T-helper 2 cell treated with Interferon-gamma antibody and Interleukin-4, amounts not matched to agents 100 ng/mL and 5 ng/mL, for 36 hours (primary cell): ENCODE measurements around the gene BPIFB6. TPM values are rescaled to one million over a fixed set of nuclear protein-coding genes. Genes with fewer than 3 reads are reported as not detected.

ENCODE experiments used
- intact Hi-C: fragments of 100-400 bp; cut with micrococcal nuclease; formaldehyde crosslinking; loops from one replicate; pipeline ENCODE4 v1.15.1; 2023
- total RNA-seq: library from RNA; stranded (reverse); gene quantifications from 2 replicates; pipeline ENCODE4 v1.2.3, GENCODE V29; 2022

The BPIFB6 gene
- total RNA-seq, 1 donor from 2014 or later: not detected

DNA sequence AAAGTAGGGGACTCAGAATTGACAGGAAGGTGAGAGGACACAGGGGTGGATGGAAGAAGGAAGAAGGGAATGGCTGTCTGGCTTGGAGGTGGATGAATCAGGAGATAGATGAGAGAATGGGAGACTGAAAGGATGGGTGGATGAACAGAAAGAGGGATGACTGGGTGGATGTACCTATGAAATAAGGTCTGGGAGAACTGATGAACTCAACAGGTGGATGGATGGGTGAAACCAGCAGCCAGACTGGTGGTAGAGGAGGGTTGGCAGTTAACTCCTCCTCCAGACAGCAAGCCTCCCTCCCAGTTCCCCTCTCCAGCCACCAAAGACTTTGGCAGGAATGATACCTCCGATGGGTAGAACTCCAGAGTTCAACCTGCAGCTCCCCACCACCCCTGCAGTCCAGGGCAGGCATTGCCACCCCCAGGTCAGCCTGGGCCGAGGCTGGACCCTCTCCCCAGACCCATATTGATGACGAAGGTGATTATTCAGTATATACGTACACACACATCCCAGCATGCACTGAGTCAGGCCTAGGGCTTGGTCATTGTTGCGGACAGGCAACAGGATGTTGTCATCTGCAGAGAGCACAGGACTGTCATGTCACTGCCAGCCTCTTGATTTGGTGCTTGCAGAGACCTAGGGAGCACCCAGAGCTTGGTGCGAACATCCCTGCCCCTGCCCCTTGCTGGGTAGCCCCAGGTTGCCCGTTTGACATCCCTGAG is 29.2 kb upstream of the BPIFB6 start:
- intact Hi-C loops: no loop called here

DNA sequence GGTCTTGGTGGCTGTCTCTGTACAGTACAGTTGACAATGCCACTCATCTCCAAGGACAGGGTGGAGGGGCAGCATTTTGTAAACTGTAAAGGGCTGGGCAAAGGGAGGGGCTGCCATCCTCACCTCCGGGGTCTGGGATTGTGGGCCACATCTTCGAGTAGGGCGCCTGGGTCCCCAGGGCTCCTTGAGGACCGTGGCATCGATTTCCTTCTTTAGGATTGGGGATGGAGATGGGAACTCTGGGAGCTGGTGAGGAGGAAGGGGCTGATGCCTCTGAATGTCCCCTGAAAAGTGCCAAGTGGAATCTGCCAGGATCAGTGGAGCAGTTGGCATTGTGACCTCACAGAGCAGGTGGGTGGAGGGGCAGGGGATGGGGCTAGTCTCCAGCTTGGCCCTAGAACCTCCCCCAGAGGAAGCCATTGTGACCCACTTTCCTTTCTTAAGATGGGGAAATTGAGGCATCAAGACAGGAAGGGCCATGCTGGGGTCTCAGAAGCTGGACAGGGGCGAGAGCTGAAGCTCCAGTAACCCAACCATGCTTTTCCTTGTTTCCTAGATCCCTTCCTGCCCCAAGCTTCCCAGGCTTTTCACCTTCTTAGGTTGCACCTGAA is 27.2 kb upstream of the BPIFB6 start, which contains the start of gene SUN5:
Gene SUN5, minus strand, starts transcription at position 293 of the 611 bp plus-strand sequence. Its CDS starts 93 bp downstream, at position 200.
- intact Hi-C loops: no loop called here

DNA sequence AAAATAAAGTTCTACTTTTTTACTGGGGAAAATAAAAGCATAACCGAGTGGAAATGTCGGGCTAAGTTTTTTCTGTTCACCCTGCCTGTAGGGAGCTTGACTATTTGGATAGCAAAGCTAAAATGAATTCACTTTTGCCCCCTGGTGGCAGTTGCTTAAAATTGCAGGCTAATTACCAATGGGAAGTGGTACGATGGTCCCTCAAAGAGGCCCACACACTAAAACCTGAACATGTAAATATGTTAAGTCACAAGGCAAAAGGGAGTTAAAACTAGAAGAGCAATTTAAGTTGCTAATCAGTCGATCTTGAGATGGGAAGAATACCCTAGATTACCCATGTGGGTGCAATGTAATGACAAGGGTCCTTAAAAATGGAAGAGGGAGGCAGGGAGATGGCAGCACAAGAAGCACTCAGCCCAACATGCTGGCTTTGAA is 26.3 kb upstream of the BPIFB6 start:
- intact Hi-C loops: loop anchor here (1.0 kb wide), 1 partner anchor 103 kb away; no protein-coding TSS in a partner anchor

- intact Hi-C loops: loop anchor here (1.0 kb wide), 1 partner anchor 104 kb away; no protein-coding TSS in a partner anchor
Observed at GRCh38 chr20:33005908-33006775, 25.3 kb upstream of the BPIFB6 start.

- intact Hi-C loops: no loop called here
Observed at GRCh38 chr20:33006776-33007375, 24.6 kb upstream of the BPIFB6 start.

DNA sequence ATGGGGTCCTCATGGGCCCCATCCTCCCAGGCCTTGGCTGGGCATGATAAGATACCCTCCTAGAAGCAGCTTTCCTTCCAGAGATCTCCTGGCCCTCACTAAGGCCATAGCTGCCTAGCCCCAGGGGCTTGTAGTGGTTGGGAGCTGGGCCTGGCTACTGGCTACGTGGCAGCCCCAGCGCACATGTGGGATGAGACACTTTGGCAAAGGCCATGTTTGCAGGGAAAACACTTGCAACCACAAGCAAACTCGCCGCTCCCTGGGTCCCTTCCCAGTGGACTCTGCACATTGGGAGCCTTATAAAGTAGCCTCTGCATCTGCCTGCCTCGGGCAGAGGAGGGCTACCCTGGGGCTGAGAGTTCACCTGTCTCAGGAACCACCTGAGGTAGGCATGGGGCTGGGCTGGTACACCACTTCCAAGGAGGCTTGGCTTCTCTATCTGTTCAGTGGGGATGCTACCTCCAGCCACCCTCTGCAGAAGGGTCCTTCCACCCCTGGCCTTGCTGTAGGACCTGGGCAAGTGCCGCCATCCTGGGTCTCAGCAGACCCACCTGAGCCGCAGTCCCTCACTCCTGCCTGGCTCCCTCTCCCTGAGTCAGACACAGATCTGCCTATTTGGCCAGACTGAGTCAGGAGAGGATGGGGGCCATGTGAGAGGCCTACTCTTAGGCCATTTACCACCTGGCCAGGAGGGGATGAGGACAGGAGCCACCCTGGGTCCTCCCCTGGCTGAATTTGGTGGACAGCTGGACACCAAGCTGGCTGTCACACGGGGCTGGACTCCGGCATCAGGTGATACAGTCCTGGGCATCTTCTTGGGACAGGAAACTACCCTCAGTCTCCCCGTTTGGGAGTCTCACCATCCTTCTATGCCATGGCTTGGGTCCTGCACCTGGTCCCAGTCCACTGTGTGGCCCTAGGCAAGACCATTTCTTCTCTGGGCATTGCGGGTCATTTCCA is 23.8 kb upstream of the BPIFB6 start, which contains the start of gene BPIFB2:
Gene BPIFB2, plus strand, starts transcription at position 329 of the 960 bp plus-strand sequence. CDS start 871 bp downstream, outside the sequence.
- intact Hi-C loops: no loop called here

DNA sequence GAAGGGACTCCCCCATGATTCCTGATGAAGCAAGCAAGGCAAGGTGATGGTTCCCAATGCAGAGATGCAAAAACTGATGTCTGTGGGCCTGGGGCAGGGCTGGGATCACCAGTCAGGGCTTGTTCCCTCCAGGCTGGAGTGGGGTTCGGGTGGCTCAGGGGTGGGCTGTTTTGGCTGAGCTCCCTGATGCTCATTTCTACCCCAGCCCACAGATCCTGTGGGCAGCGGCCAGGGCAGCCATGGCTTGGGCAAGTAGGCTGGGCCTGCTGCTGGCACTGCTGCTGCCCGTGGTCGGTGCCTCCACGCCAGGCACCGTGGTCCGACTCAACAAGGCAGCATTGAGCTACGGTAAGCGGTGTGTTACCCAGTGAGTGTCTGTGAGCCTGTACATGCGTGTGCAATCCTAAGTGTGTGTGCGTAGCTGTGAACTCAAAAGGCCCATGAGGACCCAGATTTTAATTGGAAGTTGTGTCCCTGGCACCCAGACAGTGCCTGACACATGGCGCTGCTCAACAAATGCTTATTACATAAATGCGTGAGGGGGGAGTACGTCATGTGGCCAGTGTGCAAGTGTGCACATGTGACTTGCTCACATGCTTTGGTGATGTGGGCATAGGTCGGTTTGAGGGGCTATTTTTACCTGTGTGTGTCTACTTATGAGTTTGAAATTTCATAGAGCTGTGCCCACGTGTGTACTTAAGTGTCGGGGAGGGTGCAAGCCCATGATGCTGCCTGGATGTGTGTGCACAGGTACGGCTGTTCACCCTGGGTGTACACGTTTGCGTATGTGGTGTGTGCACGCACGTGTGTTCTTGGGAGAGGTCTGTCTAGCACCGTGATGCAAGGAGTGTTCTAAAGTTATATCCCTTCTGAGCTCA is 22.9 kb upstream of the BPIFB6 start:
- intact Hi-C loops: no loop called here

DNA sequence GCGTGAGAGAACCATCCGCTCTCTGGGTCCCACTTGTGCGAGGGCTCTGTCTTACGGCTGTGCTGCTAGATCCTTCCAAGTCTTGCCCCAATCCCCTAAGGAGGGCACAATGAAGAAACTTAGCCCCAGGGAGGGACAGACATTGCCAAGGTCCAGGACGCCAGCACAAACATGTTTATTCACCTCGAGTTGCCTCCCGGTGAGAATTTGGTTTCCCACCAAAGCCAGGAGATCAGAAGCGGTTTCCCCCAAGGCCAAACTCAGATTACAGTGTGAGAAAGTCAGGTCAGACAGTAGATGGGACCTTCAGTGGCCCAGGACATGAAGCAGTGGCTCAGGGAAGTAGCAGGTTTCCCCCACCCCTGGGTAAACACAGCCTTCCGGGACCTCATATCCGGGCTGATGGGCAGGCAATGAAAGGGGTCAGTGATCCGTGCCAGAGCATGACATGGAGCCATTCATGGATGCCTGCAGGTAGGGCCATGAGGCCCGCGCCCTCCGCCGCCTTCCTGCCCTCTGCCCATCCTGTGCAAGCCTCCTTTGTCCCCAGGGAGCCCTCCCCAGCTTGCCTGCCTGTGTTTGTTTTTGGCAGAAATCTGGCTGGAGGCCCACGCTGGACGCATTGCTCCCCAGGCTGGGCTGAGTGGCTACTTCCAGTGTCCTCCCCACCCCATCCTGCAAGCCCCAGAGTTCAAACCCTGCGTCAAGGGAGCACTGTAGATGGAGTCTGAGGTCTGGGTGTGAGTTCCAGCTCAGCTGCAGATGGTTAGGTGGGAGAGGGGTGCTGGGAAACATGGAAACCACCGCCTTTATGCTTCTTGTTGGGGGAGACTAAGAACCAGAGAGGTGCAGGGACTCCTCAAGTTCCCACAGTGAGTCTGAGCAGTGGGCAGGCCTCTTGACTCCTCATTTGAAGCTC is 22.0 kb upstream of the BPIFB6 start:
- intact Hi-C loops: no loop called here

- intact Hi-C loops: no loop called here
Observed at GRCh38 chr20:33010133-33010504, 21.3 kb upstream of the BPIFB6 start.

- intact Hi-C loops: no loop called here
Observed at GRCh38 chr20:33010674-33011449, 20.6 kb upstream of the BPIFB6 start.

GRCh38 chr20:33012327-33013189 is 18.9 kb upstream of the BPIFB6 start:
- intact Hi-C loops: no loop called here

DNA sequence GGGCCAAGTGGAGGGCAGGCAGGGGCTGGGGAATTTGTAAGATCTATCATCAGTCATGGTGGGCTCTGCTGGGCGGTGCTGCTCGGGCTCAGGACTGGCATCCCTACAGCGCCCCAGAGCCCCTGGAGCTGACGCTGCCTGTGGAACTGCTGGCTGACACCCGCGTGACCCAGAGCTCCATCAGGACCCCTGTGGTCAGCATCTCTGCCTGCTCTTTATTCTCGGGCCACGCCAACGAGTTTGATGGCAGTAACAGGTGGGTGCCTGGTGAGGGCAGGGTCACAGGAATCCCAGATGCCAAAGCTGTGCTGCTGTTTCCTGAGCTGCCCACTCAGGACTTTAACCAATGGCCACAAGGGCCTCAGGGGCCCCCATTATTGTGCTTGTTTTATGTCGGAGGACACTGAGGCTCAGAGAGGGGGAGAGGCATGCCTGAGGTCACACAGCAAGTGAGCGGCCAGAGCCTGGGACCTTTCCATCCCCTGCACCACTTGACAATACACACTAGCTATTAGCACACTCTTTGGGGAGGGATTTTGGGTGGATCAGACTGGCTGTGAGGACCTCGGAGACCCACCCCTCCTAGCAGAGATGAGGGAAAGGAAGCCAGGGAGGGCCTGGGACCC is 17.6 kb upstream of the BPIFB6 start:
- intact Hi-C loops: no loop called here

GRCh38 chr20:33014336-33015113 is 16.9 kb upstream of the BPIFB6 start:
- intact Hi-C loops: no loop called here

DNA sequence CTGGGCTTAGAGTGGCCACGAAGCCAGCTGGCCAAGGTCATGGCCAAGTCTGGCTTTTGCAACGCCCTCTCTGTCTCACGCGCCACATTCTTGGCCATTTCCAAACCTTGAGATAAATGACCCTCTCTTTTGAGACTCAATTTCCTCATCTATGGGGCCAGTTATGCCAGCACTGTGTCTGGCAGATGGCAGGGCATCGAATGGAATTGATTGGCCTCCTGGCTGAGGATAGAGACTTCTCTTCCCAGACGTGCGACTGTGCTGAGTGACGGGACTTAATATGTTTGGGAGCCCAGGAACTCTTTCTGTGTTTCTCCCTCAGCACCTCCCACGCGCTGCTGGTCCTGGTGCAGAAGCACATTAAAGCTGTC is 16.3 kb upstream of the BPIFB6 start:
- intact Hi-C loops: no loop called here
